ENCODE data around the gene FCER1A. TPM values are rescaled to one million over a fixed set of nuclear protein-coding genes. Genes with fewer than 3 reads are reported as not detected.

Gene FCER1A
- total RNA-seq, 1 experiment from 2014 or later, result not detected

- no peak for TF ChIP-seq CTCF (conservative IDR thresholded peaks at IDR 0.05)
- Mint-ChIP-seq H3K4me3 (no peak overlapping the region), H3K36me3 (ENCODE audit: insufficient read depth in 1 of 3, low read depth in 3 of 3) (peaks cover 0 to 3% (median 0%) of the 10 kb centered on the region in 3 experiments; a peak in 1 of 7 replicates), H3K27ac (no peak overlapping the region), H3K27me3 (ENCODE audit: low read depth) (peaks cover 3% of the 10 kb centered on the region), H3K9me3 (peaks cover 0 to 4% of the 10 kb centered on the region in 2 experiments; a peak in 2 of 5 replicates), H3K4me1 (no peaks in the 10 kb centered on the region)
- Histone ChIP-seq H4K20me1 (ENCODE audit: control insufficient read depth, insufficient read depth, insufficient read length) (no peaks in the 10 kb centered on the region), H3T11ph (ENCODE audit: low read length) (no peak overlapping the region), H3K18ac (ENCODE audit: insufficient read length, low read depth, low read length) (no peak overlapping the region), H3K9ac (ENCODE audit: extremely low read depth, insufficient read length, low read length) (no peak overlapping the region), H2BK12ac (ENCODE audit: insufficient read length, low read depth, low read length) (no peak overlapping the region), H2BK15ac (ENCODE audit: low read depth, low read length) (no peak overlapping the region), H2BK120ac (ENCODE audit: low read depth, low read length, poor library complexity, severe bottlenecking) (no peak overlapping the region), H4K91ac (ENCODE audit: insufficient read length, low read depth, low read length) (no peak overlapping the region), H3K79me1 (ENCODE audit: insufficient read depth, low read depth, low read length, poor library complexity, severe bottlenecking) (no peaks in the 10 kb centered on the region), H3K23ac (ENCODE audit: insufficient read length, low read depth, low read length) (no peak overlapping the region), H2BK5ac (ENCODE audit: insufficient read length, low read length) (no peak overlapping the region), H3K79me2 (ENCODE audit: insufficient read depth, low read length) (no peaks in the 10 kb centered on the region), H3K4me1 (ENCODE audit: insufficient read depth, low read length) (no peaks in the 10 kb centered on the region), H4K8ac (replicated peaks; ENCODE audit: insufficient read length, low read depth, low read length) (no peak overlapping the region), H3K27ac (ENCODE audit: insufficient read length, low read depth, low read length) (no peak overlapping the region), H3K9me3 (ENCODE audit: control insufficient read depth, low read depth, low read length) (no peaks in the 10 kb centered on the region), H2AFZ (ENCODE audit: low read length) (no peak overlapping the region), H3K4me2 (ENCODE audit: insufficient read depth, insufficient read length, low read length) (no peak overlapping the region), H4K5ac (ENCODE audit: insufficient read length, low read depth, low read length) (no peak overlapping the region), H3K56ac (ENCODE audit: insufficient read length, low read depth, low read length) (no peak overlapping the region), H3K14ac (ENCODE audit: insufficient read depth, low read length) (no peak overlapping the region), H2AK5ac (ENCODE audit: insufficient read length, low read length) (no peak overlapping the region), H3K4ac (ENCODE audit: low read depth, low read length) (no peak overlapping the region), H3K27me3 (ENCODE audit: insufficient read depth, low read length) (no peaks in the 10 kb centered on the region), H3K23me2 (ENCODE audit: insufficient read length, low read depth, low read length, poor library complexity, severe bottlenecking) (no peaks in the 10 kb centered on the region), H2BK20ac (ENCODE audit: low read depth, low read length, poor library complexity, severe bottlenecking) (no peak overlapping the region)
- no peak for DNase-seq
These were observed 26.2 kb upstream of the FCER1A start for GRCh38 chr1:159275891-159276290.

All from H9 (cell line).